ENCODE results near the gene NPPC. TPM values are rescaled to one million over a fixed set of nuclear protein-coding genes. Genes with fewer than 3 reads are reported as not detected.

NPPC gene
- total and polyA plus RNA-seq, 2 of the 8 experiments (the other 6 are each of a cell fraction or from before 2014, with no cell fraction given), result 1.3 to 4.7 TPM

GRCh38 chr2:231900972-231901371, 25.2 kb downstream of the NPPC start:
- Histone ChIP-seq H4K91ac (replicated peaks; ENCODE audit: insufficient read length, low read length) (no peak overlapping the region), H3K27ac (ENCODE audit: low read depth, low read length) (no peak overlapping the region), H3K56ac (replicated peaks; ENCODE audit: insufficient read length, low read depth, low read length) (no peak overlapping the region), H3K18ac (ENCODE audit: extremely low read depth, low read length) (no peak overlapping the region), H3K27me3 (replicated peaks in 1 of 4; ENCODE audit: control insufficient read depth in 3 of 4, extremely low read depth in 1 of 4, insufficient read depth in 3 of 4, low read length in 3 of 4) (no peaks in the 10 kb centered on the region), H4K5ac (ENCODE audit: insufficient read length, low read depth, low read length) (no peak overlapping the region), H4K20me1 (replicated peaks in 1 of 2; ENCODE audit: control insufficient read depth in 1 of 2, insufficient read depth in 2 of 2, low read length in 2 of 2) (peaks cover 0 to 2% of the 10 kb centered on the region in 2 experiments), H2BK120ac (replicated peaks; ENCODE audit: low read depth, low read length) (no peak overlapping the region), H3K4me3 (ENCODE audit: extremely low read depth in 1 of 4, insufficient read depth in 2 of 4, low read depth in 3 of 4, low read length in 4 of 4) (peak overlapping the region in 1 of 4 experiments; percentile 29; a peak in 1 of 8 replicates), H3K14ac (ENCODE audit: insufficient read length) (no peak overlapping the region), H3K4ac (replicated peaks; ENCODE audit: insufficient read length, low read depth, low read length) (no peak overlapping the region), H3K9me3 (ENCODE audit: insufficient read depth in 2 of 2, low read depth in 1 of 2, low read length in 1 of 2) (no peaks in the 10 kb centered on the region), H2AFZ (ENCODE audit: low read length) (peak overlapping the region; percentile 96), H3K9ac (replicated peaks in 1 of 4; ENCODE audit: extremely low read depth in 1 of 4, low read depth in 3 of 4, low read length in 3 of 4) (no peak overlapping the region), H4K8ac (ENCODE audit: extremely low read depth, insufficient read depth, low read length) (no peak overlapping the region), H3K23me2 (ENCODE audit: low read depth, low read length) (no peaks in the 10 kb centered on the region), H2AK5ac (ENCODE audit: low read depth, low read length) (no peak overlapping the region), H3K79me1 (ENCODE audit: low read depth, low read length) (no peaks in the 10 kb centered on the region), H3K4me1 (replicated peaks in 1 of 4; ENCODE audit: control insufficient read depth in 3 of 4, insufficient read depth in 4 of 4, low read length in 3 of 4) (peaks cover 0 to 8% (median 2%) of the 10 kb centered on the region in 4 experiments; a peak in 5 of 7 replicates), H3K23ac (ENCODE audit: insufficient read length) (no peak overlapping the region), H3K79me2 (ENCODE audit: control insufficient read depth in 1 of 2, insufficient read depth in 2 of 2, low read length in 2 of 2) (no peaks in the 10 kb centered on the region), H3K4me2 (ENCODE audit: insufficient read depth in 1 of 2, low read depth in 2 of 2, low read length in 2 of 2) (peak overlapping the region; percentile 0 to 19; a peak in 2 of 4 replicates), H2BK20ac (ENCODE audit: low read length) (no peak overlapping the region), H2BK15ac (ENCODE audit: low read length) (peak overlapping the region; percentile 14; the same call in 1 of the 2 replicates), H2BK12ac (ENCODE audit: low read depth, low read length) (0 out of 2 replicates have a peak overlapping the region, but pooled peaks have one; percentile 6), H2BK5ac (ENCODE audit: low read depth, low read length) (no peak overlapping the region), H3K36me3 (ENCODE audit: control insufficient read depth in 2 of 4, insufficient read depth in 4 of 4, low read length in 3 of 4) (no peaks in the 10 kb centered on the region)
- FAIRE-seq, result no peak
- WGBS, 2 experiments (ENCODE audit: extremely low coverage in 1 of 2, insufficient coverage in 1 of 2, insufficient read length in 1 of 2, insufficient replicate concordance in 2 of 2, low coverage in 1 of 2, low lambda C conversion rate in 2 of 2, missing lambda C conversion rate in 1 of 2), result 55% methylated on average over 5 of the region's 5 CpGs; no CpG with 5 or more reads in 1 of the 2 experiments
- no peak for TF ChIP-seq SIX5 (IDR thresholded peaks at IDR 0.05; ENCODE audit: low read depth, low read length)
- TF ChIP-seq MAX (IDR thresholded peaks at IDR 0.05), result 0 out of 2 replicates have a peak, but pooled peaks have one; percentile 12
- peak in 1 of 2 experiments; percentile 31; a peak in 3 of 4 replicates for TF ChIP-seq RAD21 (IDR thresholded peaks at IDR 0.05 in 1 of 2, conservative IDR thresholded peaks at IDR 0.05 in 1 of 2; ENCODE audit: low read depth in 2 of 2, low read length in 2 of 2)
- no peak for TF ChIP-seq SIRT6 (IDR thresholded peaks at IDR 0.05; ENCODE audit: low read length)
- TF ChIP-seq CTCF (IDR thresholded peaks at IDR 0.05; ENCODE audit: control extremely low read depth in 1 of 3, insufficient read depth in 1 of 3, low read depth in 1 of 3, low read length in 3 of 3), result peak; percentile 49 to 72 (median 58)
- peak; percentile 54; the same call in 1 of the 2 replicates for TF ChIP-seq CREB1 (IDR thresholded peaks at IDR 0.05)
- ChIA-PET CTCF (ENCODE audit: partially characterized antibody) (interaction anchor here (0.7 to 12.2 kb wide), 73 partner anchors 10 to 623 kb away, joined by 3 to 220 read pairs (median 4); partner anchors contain the start of gene NPPC), POLR2A (ENCODE audit: partially characterized antibody) (interaction anchor here (1.6 kb wide), 1 partner anchor 11 kb away, joined by 3 read pairs; no protein-coding TSS in a partner anchor)
- peak in 1 of 2 experiments; percentile 77 for DNase-seq (ENCODE audit: low read depth in 1 of 2, low spot score in 2 of 2)

Measured in H1 (cell line).